Posterior cingulate gyrus (tissue), 11 donors: ENCODE measurements around the gene RAD50.
"Not testable (repeated sequence)": the region's sequence is repeated elsewhere in the genome, so short reads cannot be mapped to it uniquely, and the experiment has no call there.

Experiments used
- DNase-seq, 10 donors: peaks; one replicate each; pipeline versions ENCODE4 v3.0.0 to v3.0.0-alpha.2; 2020 to 2021; ENCODE audit warnings: mixed read lengths in 3 of 10
- intact Hi-C: fragments of 100-400 bp; cut with DNase I; formaldehyde crosslinking; loops from one replicate; pipeline ENCODE4 v1.15.1; 2023

Gene RAD50

DNA sequence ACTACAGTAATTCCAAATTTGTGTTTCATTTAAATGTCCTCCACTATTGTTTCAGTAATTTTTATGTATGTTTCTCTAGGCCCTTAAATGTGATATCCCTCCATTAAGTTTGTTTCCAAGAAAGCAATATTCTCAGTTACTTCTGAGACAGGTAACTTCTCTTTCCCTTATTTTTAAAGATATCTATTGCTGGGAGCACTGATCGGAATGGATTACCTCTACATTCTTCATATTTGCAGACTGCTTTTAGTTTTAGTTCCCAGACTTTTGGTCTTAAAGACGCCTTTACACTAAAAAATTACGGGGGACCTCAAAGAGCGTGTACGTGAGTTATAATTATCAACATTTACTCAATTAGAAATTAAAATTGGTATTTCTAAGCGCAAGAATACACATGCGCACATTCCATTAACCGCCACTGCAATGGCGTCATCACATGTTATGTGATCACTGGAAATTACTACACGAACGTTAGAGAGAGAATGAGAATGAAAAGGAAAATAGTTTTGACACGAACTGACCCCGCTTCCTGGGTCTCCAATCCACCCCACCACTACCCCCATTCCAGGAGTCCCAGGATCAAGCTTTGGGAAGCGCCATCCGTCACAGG is 519 bp upstream of the RAD50 start:
- no peak for DNase-seq
- intact Hi-C loops, result loop anchor here (10.0 kb wide), 1 partner anchor 179 kb away; the partner anchor contains the start of gene KIF3A

DNA sequence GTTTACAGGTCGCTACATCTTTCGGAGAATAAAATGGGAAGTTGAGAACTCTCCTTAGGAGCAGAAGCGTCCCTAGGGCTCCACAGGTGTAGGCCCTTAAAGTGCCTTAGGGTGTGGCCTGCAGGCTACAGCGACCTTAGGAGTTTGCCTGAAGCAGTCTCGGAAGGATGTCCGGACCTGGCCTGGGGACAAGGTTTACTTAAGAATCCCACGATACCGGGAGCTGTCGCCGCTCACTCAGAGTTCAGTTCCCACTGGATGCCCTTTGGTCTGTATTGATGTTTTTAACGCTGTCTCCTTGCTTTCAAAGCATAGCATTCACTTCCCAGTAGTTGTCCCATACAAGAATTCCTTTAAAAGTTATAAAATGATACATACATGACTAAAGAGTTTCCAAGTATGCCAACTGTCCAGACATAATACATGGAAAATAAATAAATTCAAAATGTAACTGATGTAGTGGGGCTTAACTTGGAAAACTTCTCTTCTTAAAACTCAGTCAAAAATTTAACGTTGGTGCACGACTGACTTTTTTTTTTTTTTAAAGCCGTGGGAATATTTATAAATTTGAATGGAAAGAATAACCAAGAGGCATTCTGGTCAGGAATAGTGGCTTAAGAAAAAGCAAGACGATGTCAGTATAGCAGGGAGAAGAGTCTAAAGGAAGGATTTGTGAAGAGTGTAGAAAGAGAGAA is 848 bp downstream of the RAD50 start:
- intact Hi-C loops, result loop anchor here (10.0 kb wide), 1 partner anchor 177 kb away; the partner anchor contains the start of gene KIF3A
- peak in 3 of 10 donors; percentile 3 to 17 (median 8) for DNase-seq

DNA sequence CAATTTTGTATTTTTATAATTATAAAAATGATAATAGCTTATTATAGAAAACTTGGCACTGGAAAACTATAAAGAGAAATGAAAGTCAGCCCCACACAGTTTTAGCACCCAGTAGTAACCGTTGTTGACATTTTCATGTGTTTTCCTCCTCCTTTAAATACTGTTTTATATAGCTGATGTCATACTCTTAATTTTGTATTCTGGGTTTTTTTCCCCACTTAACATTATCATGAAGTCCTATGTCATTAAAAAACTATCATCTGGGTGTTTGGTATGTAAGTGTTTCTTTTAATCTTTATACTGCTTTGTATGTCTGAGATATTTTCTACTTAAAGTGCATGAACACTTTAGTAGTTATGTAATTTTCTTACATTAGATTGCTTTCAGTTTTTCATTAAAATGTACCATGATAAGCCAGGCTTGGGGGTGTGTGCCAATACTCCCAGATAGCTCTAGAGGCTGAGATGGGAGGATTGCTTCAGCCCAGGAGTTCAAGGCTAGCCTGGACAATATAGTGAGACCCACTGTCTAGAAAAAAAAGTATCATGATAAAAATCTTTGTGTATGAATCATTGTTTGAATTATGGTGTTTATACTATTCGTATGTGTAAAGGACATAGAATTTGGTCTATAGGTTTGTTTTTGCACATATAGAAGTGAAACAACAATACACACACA is 2.7 kb downstream of the RAD50 start:
- no peak for DNase-seq
- intact Hi-C loops, result loop anchor here (10.0 kb wide), 1 partner anchor 175 kb away; the partner anchor contains the start of gene KIF3A

DNA sequence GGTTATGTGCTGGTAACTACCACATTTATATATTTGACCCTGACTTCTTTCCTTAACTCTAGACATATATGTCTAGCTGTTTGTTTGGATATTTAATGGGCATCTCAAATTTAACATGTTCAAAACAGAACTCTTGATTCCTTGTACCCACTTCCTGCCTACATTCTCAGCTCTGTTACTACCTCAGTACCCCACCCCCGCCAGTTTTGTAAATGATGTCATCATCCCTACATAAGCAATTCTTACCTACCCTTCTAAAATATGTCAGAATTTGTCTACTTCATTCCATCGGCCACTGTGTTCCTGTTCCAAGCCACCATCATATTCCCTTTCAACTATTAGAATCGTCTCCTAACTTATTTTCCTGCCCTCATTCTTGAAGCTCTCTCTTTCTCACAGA is 4.8 kb downstream of the RAD50 start:
- DNase-seq, result no peak
- intact Hi-C loops, result no loop called here

DNA sequence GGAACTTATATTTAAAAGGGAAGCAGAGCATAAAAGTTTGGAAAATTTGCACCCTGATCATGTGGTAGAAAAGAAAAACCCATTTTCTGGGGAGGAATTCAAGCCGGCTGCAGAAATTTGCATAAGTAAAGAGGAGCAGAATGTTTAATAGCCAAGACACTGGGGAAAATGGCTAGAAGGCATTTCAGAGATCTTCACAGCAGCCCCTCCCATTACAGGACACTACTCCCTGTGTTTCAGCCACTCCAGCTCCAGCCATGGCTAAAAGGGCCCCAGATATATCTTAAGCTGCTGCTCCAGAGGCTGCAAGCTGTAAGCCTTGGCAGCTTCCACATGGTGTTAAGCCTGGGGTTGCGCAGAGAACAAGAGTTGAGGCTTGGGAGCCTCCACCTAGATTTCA is 7.8 kb downstream of the RAD50 start:
- intact Hi-C loops, DNase-seq: not testable (repeated sequence)

DNA sequence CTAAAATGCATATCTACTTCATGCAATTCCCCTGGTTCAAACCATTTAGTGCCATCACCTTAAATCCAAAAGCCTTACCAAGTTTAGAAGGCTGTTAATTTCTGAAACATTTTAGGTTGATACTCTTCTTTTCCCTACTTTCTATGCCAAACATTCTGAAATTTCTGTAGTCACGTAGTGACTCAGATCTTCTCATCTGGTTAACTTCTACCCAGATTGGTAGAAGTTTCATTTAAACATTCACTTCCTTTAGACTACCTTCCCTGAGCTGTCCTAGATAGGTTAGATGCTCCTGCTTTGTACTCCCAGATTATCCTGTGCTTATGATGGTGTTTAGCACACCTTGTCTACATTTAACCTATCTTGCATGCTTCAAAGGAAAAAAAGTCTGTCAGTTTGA is 9.9 kb downstream of the RAD50 start:
- no peak for DNase-seq
- intact Hi-C loops, result no loop called here

DNA sequence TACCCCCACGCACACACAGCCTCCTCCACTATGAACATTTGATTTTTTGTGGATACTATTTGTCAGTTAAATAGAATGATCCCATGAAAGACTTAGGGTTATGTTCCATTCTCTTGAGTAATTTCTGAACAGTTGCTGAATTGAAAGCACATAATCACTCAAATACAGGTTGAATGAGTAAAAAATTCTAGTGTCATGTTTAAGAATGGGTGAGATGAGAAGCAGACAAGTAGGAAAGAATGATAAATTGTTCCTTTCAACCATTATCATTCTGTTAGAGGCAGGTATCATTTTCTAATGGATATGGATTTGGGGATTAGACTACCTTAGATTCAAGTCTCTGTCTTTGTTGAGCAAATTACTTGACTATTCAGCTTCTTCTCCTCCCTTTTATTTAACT is 19.3 kb downstream of the RAD50 start:
- no peak for DNase-seq
- intact Hi-C loops, result no loop called here

DNA sequence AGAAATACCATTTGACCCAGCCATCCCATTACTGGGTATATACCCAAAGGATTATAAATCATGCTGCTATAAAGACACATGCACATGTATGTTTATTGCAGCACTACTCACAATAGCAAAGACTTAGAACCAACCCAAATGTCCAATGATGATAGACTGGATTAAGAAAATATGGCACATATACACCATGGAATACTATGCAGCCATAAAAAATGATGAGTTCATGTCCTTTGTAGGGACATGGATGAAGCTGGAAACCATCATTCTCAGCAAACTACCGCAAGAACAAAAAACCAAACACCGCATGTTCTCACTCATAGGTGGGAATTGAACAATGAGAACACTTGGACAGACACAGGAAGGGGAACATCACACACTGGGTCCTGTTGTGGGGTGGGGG is 27.8 kb downstream of the RAD50 start:
- intact Hi-C loops, DNase-seq: not testable (repeated sequence)

DNA sequence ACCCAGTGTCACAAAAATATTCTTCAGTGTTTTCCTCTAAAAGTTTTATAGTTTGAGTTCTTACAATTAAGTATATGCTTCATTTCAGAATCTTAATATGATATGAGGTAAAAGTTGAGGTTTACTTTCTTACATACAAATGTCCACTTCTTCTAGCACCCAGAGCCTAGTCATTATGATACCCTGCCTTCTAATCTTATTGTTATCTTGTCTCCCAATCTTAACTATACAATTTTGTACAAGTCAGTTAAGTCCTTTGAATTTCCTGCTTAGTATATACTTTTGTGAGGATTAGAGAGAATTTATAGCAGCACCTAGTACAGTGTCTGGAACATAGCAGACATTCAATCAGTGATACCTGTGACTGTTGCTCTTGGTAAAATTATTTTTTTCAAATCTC is 29.3 kb downstream of the RAD50 start:
- no peak for DNase-seq
- intact Hi-C loops, result no loop called here

DNA sequence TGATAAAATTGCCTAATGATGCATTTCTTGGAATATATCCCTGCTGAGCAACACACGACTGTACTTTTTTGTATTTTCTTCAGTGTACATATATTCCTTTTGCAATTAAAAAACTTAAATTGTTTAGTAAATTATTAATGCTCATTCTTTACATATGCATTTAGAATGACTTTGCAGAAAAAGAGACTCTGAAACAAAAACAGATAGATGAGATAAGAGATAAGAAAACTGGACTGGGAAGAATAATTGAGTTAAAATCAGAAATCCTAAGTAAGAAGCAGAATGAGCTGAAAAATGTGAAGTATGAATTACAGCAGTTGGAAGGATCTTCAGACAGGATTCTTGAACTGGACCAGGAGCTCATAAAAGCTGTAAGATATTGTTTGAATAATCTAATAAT is 32.7 kb downstream of the RAD50 start:
- intact Hi-C loops, result no loop called here

DNA sequence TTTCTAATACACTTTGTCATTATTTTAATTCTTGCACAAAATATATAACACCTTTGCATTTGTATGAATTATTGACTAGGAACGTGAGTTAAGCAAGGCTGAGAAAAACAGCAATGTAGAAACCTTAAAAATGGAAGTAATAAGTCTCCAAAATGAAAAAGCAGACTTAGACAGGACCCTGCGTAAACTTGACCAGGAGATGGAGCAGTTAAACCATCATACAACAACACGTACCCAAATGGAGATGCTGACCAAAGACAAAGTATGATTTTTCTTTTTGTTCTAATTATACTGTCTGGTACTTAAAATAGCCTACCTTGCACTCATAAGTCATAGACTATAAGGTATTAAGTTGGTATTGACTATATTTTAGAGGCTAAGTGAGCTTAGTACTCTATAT is 34.4 kb downstream of the RAD50 start:
- intact Hi-C loops, result no loop called here
- no peak for DNase-seq

More for the DNA sequence above, 32.7 kb downstream of the RAD50 start:
- DNase-seq, result no peak

DNA sequence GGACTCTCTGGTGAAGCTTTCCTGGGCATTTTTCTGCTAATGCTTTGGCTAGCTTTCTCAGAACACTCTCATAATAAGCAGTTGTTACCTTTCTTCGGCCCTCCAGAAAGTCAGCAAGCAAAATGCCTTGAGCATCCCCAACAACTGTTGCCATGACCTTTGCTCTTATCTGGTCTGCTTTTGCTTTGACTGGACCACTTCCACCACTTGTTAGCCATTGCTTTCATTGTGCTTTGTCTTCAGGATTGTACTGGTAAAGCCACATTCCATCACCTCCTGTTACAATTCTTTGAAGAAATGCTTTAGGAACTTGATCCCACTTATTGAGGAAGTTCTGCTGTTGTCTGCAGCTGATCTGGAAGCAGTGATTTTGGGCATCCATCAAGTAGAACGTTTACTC is 35.7 kb downstream of the RAD50 start:
- intact Hi-C loops, result no loop called here
- DNase-seq, result no peak

DNA sequence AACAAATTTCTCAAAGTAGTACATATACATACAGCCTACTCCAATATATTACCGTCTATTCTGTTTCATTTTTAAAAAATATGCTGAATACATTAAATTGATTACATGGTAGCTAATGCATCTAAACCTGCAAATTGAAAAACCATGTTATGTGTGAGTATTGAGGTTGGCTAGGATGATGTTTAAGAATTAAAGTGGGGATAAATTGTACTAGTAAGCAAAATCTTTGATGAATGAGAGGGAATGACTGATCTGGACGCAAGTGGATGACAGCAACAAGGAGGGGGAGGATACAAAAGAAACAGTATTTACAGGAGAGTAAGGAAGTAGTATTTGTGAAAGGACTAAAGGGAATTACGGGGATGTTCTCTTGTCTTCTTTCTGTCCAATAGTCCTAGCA is 37.4 kb downstream of the RAD50 start:
- no peak for DNase-seq
- intact Hi-C loops, result no loop called here

DNA sequence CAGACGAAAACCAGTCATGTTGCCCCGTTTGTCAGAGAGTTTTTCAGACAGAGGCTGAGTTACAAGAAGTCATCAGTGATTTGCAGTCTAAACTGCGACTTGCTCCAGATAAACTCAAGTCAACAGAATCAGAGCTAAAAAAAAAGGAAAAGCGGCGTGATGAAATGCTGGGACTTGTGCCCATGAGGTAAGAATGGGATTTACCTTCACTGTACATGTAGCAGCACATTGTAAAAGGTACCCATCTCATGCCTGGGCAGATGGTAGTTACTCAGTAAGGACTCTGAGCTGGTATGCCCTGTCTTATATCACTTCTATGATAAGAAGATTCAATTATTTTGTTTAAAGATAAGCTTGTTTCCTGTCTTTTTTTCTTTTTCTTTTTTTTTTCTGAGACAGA is 38.8 kb downstream of the RAD50 start:
- no peak for DNase-seq
- intact Hi-C loops, result no loop called here

DNA sequence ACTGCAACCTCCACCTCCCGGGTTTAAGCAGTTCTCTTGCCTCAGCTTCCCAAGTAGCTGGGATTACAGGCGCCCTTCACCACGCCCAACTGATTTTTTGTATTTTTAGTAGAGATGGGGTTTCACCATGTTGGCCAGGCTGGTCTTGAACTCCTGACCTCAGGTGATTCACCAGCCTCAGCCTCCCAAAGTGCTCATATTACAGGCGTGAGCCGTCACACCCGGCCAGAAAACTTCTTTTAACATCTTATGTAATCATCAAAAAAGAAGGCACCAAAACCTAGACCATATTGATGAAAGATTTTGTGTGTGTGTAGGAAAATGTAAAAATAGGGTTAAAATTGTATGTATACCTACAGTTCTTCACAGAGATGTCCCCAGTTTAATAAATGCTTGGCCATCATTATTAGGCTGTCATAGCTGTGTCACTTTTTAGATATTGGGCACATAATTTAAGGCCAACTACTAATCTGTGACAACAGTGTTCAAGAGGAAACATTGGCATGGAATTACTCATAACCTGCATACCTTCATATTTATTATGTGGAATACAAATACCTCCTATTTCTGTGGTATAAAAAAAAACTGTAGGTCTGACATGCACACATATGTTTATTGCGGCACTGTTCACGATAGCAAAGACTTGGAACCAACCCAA is 44.4 kb downstream of the RAD50 start:
- intact Hi-C loops, result no loop called here
- DNase-seq, result no peak

DNA sequence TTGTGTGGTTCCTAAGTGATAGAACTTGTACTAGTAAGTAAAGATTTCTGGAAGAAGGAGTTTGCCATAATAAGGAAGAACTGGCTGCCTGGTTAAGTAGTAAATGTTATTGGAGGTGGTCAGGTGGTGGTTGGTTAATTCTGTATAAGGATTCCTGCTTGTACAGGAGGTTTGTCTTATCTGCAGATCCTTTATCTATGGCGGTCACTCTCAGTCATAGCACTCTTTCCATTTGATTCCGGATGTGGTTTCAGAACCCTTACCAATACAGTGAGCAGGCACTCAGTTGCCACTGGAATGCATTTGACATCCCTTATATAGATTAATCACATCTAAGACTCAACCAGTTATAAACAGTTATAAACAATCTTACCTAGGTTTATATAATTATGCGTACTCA is 50.3 kb downstream of the RAD50 start:
- DNase-seq, result no peak
- intact Hi-C loops, result no loop called here

DNA sequence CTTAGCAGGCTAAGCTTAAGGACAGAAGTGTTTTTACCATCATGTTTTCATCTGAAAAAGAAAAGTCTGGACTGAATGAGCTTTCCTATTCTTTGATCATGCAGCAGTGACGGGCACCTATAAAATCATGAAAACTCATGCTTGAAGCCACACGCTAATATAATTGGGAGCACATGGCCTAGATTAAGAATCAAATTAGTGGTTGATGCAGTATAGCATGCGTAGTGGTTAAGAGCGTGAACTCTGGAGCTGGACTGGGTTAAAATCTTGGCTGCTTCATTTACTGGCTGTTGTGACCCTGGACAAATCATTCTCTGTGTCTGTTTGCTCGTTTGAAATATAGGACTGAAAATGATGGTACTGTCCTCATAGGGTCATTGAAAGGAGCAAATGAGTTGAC is 51.3 kb downstream of the RAD50 start:
- DNase-seq, result no peak
- intact Hi-C loops, result no loop called here

DNA sequence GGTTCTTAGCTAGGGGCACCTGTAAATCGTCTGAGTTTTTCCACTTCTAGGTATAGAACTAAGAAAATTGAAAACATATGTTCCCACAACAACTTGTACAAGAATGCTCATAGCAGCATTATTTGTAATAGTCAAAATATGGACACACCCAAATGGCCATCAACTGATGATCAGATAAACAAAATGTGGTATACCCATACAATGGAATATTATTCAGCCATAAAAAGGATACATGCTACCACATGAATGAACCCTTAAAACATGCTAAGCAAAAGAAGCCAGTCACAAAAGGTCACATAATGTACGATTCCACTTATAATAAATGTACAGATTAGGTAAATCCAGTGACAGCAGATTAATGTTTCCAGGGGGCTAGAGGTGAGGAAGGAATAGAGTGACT is 55.2 kb downstream of the RAD50 start:
- intact Hi-C loops, result no loop called here
- DNase-seq, result no peak

DNA sequence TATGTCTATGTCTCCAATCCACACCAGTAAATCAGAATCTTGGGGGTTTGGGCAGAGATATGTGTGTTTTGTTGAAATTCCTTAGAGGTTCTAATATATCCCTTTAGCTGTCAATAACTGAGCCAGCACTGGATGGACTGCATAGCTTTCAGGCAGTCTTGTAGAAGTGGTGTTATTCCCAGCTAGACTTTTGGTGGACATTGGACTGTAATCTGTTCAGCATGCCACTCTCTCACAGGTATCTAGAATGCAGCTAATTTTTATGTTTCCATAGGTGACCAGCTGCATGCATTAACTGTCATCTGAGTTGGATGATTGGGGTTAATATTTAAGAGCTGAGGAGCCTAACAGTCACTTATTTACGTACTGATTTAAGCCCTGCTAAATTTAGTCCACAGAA is 56.1 kb downstream of the RAD50 start:
- intact Hi-C loops, result no loop called here
- no peak for DNase-seq

DNA sequence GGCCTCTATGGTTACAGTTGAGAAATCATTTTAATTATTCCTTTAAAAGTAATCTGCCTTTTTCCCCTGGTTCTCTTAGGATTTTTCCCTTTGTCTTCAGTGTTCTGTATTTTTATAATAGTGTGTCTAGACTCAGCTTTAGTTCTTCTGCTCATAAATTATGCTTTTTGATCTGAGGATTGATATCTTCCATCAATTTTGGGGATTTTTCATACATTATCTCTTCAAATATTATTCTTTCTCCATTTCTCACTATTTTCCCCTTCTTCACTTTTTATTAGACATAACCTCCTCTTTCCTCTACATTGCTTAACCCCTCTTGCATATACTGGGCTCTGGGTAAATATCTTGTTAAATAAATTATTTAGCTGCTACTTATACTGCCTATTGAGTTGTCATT is 64.9 kb downstream of the RAD50 start:
- no peak for DNase-seq
- intact Hi-C loops, result no loop called here

DNA sequence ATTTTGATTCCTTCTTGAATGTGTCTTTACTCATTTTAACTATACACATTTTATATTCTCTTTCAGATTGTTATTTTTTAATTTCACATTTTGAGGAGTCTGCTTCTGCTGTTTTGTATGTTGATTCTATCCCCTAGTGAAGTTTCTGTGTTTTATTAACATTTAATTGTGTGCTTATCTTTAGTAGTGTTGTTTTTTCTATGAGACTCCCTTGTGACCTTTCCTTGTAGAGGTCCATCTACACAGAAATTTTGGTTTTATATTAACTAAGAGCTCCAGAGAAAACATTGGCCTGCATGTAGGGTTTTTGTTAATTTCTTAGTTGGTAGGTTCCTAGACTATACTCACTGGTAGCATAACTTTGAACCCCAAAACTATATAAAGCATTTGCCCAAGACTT is 65.8 kb downstream of the RAD50 start:
- no peak for DNase-seq
- intact Hi-C loops, result no loop called here
